HepG2 (cell line): ENCODE results near the gene GLCE. TPM values are rescaled to one million over a fixed set of nuclear protein-coding genes. Genes with fewer than 3 reads are reported as not detected.

Source experiments
- EZH2 ChIP-seq: conservative IDR thresholded peaks from 2 replicates; pipeline ENCODE4 v1.6.1; 2012; ENCODE audit warnings: mild to moderate bottlenecking, low read depth, low read length, moderate library complexity
- GABPB1 ChIP-seq: IDR thresholded peaks from 2 replicates; pipeline ENCODE4 v1.6.1; 2016; ENCODE audit warnings: mild to moderate bottlenecking, missing genetic modification reagents, moderate library complexity, missing compliant biosample characterization
- MTA1 ChIP-seq: sonication (generic); formaldehyde crosslinking; IDR thresholded peaks from 2 replicates; pipeline ENCODE4 v1.4.0; 2020; ENCODE audit warnings: missing genetic modification reagents, mild to moderate bottlenecking, borderline replicate concordance
- SMYD3 ChIP-seq: sonication (generic); formaldehyde crosslinking; IDR thresholded peaks from 2 replicates; pipeline ENCODE4 v1.8.1; 2023; ENCODE audit warnings: mild to moderate bottlenecking, missing genetic modification reagents
- ZFP36L1 ChIP-seq: sonication (generic); formaldehyde crosslinking; IDR thresholded peaks from 2 replicates; pipeline ENCODE4 v1.8.0; 2022; ENCODE audit warnings: mild to moderate bottlenecking, missing genetic modification reagents, moderate library complexity
- ZMYM4 ChIP-seq: sonication (generic); formaldehyde crosslinking; IDR thresholded peaks from 2 replicates; pipeline ENCODE4 v1.8.1; 2023; ENCODE audit warnings: mild to moderate bottlenecking, missing genetic modification reagents
- ZNF34 ChIP-seq: sonication (generic); formaldehyde crosslinking; IDR thresholded peaks from 2 replicates; pipeline ENCODE4 v1.4.0; 2020; ENCODE audit warnings: mild to moderate bottlenecking, missing genetic modification reagents, borderline replicate concordance
- ZNF775 ChIP-seq: sonication (generic); formaldehyde crosslinking; IDR thresholded peaks from 2 replicates; pipeline ENCODE4 v1.4.0; 2020; ENCODE audit warnings: missing genetic modification reagents, mild to moderate bottlenecking, moderate library complexity, borderline replicate concordance
- polyA plus RNA-seq, 8 experiments: library from polyadenylated mRNA; depleted of rRNA in 3 of 8; stranded (reverse) in 7 of 8; unstranded in 1 of 8; fragments of >200 nt; fragmentation: Illumina TruSeq in 4 of 8; extraction: Trizol in 4 of 8; gene quantifications; 2 replicates each; pipeline versions ENCODE4 v1.2.1 to v1.2.3, GENCODE V29; 2011 to 2016; ENCODE audit warnings: low read depth in 4 of 8, missing spikeins in 1 of 8, mixed read lengths in 1 of 8; ENCODE audit not compliant: insufficient read depth in 1 of 8
- total RNA-seq, 5 experiments: library from RNA; depleted of rRNA; stranded (reverse); fragments of >200 nt; fragmentation: Illumina TruSeq; extraction: Trizol; gene quantifications; 2 replicates each; pipeline ENCODE4 v1.2.3, GENCODE V29; 2016; ENCODE audit warnings: low read depth in 1 of 5
- TF ChIP-seq, protein P1 (sequence below), 2 experiments: fragments of 450-650 bp in 1 of 2; sonication (generic) in 1 of 2; formaldehyde crosslinking in 1 of 2; IDR thresholded peaks; 2 replicates each; pipeline versions ENCODE4 v1.6.1 to v1.8.0; 2016 to 2022; ENCODE audit warnings: antibody characterized with exemption in 1 of 2, mild to moderate bottlenecking in 1 of 2, missing genetic modification reagents in 1 of 2
- TF ChIP-seq, protein P2 (sequence below): sonication (generic); formaldehyde crosslinking; IDR thresholded peaks from 2 replicates; pipeline ENCODE4 v1.4.0; 2020; ENCODE audit warnings: missing genetic modification reagents, borderline replicate concordance
- TF ChIP-seq, protein P3 (sequence below): sonication (generic); formaldehyde crosslinking; IDR thresholded peaks from 2 replicates; pipeline ENCODE4 v1.8.0; 2023; ENCODE audit warnings: mild to moderate bottlenecking, missing genetic modification reagents
- TF ChIP-seq, protein P4 (sequence below): sonication (generic); formaldehyde crosslinking; IDR thresholded peaks from 2 replicates; pipeline ENCODE4 v1.5.1; 2020; ENCODE audit warnings: mild to moderate bottlenecking, missing genetic modification reagents, borderline replicate concordance

Gene GLCE
- total and polyA plus RNA-seq, 2 of the 13 experiments (the other 11 are each of a cell fraction or from before 2014, with no cell fraction given), result 12.9 to 23.4 TPM

DNA sequence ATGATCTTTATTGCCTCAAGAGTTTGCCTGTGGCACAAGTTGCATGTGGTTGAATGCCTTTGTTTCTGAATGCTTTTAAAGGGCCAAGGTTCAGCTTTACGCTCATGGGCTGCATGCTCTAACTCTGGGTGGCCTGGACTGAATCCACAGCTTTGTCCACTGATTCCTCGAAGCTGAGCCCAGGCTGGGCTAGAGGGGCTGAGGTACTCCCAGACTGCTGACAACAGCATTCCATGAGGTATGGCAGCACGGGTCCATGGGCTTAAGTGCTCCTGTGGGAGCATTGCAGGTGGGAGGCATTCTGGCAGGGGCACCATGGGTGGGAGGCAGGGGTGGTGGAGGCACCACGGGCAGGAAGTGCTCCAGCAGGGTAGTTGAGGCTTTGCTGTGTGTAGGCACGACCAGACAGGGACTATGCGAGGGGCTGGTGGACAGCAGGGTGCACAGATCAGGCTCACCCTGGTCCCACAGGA is 61.6 kb downstream of the GLCE start (continued):
- TF ChIP-seq, protein P1, sequence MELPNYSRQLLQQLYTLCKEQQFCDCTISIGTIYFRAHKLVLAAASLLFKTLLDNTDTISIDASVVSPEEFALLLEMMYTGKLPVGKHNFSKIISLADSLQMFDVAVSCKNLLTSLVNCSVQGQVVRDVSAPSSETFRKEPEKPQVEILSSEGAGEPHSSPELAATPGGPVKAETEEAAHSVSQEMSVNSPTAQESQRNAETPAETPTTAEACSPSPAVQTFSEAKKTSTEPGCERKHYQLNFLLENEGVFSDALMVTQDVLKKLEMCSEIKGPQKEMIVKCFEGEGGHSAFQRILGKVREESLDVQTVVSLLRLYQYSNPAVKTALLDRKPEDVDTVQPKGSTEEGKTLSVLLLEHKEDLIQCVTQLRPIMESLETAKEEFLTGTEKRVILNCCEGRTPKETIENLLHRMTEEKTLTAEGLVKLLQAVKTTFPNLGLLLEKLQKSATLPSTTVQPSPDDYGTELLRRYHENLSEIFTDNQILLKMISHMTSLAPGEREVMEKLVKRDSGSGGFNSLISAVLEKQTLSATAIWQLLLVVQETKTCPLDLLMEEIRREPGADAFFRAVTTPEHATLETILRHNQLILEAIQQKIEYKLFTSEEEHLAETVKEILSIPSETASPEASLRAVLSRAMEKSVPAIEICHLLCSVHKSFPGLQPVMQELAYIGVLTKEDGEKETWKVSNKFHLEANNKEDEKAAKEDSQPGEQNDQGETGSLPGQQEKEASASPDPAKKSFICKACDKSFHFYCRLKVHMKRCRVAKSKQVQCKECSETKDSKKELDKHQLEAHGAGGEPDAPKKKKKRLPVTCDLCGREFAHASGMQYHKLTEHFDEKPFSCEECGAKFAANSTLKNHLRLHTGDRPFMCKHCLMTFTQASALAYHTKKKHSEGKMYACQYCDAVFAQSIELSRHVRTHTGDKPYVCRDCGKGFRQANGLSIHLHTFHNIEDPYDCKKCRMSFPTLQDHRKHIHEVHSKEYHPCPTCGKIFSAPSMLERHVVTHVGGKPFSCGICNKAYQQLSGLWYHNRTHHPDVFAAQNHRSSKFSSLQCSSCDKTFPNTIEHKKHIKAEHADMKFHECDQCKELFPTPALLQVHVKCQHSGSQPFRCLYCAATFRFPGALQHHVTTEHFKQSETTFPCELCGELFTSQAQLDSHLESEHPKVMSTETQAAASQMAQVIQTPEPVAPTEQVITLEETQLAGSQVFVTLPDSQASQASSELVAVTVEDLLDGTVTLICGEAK (IDR thresholded peaks at IDR 0.05), result no peak
- TF ChIP-seq, protein P1 (CRISPR knock-in tag; IDR thresholded peaks at IDR 0.05), result peak; percentile 54; the same call in 1 of the 2 replicates
- TF ChIP-seq ZMYM4 (CRISPR knock-in tag) (peak; percentile 68), MTA1 (CRISPR knock-in tag) (peak; percentile 60; the same call in 1 of the 2 replicates), ZFP36L1 (CRISPR knock-in tag) (0 out of 2 replicates have a peak, but pooled peaks have one; percentile 57), GABPB1 (CRISPR knock-in tag) (no peak), ZNF34 (CRISPR knock-in tag) (no peak), SMYD3 (0 out of 2 replicates have a peak, but pooled peaks have one; percentile 65), EZH2 (no peak), ZNF775 (no peak)
- TF ChIP-seq, protein P2, sequence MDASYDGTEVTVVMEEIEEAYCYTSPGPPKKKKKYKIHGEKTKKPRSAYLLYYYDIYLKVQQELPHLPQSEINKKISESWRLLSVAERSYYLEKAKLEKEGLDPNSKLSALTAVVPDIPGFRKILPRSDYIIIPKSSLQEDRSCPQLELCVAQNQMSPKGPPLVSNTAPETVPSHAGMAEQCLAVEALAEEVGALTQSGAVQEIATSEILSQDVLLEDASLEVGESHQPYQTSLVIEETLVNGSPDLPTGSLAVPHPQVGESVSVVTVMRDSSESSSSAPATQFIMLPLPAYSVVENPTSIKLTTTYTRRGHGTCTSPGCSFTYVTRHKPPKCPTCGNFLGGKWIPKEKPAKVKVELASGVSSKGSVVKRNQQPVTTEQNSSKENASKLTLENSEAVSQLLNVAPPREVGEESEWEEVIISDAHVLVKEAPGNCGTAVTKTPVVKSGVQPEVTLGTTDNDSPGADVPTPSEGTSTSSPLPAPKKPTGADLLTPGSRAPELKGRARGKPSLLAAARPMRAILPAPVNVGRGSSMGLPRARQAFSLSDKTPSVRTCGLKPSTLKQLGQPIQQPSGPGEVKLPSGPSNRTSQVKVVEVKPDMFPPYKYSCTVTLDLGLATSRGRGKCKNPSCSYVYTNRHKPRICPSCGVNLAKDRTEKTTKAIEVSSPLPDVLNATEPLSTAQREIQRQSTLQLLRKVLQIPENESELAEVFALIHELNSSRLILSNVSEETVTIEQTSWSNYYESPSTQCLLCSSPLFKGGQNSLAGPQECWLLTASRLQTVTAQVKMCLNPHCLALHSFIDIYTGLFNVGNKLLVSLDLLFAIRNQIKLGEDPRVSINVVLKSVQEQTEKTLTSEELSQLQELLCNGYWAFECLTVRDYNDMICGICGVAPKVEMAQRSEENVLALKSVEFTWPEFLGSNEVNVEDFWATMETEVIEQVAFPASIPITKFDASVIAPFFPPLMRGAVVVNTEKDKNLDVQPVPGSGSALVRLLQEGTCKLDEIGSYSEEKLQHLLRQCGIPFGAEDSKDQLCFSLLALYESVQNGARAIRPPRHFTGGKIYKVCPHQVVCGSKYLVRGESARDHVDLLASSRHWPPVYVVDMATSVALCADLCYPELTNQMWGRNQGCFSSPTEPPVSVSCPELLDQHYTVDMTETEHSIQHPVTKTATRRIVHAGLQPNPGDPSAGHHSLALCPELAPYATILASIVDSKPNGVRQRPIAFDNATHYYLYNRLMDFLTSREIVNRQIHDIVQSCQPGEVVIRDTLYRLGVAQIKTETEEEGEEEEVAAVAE, result no peak
- TF ChIP-seq, protein P3, sequence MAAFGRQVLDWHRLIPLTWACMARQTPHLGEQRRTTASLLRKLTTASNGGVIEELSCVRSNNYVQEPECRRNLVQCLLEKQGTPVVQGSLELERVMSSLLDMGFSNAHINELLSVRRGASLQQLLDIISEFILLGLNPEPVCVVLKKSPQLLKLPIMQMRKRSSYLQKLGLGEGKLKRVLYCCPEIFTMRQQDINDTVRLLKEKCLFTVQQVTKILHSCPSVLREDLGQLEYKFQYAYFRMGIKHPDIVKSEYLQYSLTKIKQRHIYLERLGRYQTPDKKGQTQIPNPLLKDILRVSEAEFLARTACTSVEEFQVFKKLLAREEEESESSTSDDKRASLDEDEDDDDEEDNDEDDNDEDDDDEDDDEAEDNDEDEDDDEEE (CRISPR knock-in tag), result no peak
- TF ChIP-seq, protein P4, sequence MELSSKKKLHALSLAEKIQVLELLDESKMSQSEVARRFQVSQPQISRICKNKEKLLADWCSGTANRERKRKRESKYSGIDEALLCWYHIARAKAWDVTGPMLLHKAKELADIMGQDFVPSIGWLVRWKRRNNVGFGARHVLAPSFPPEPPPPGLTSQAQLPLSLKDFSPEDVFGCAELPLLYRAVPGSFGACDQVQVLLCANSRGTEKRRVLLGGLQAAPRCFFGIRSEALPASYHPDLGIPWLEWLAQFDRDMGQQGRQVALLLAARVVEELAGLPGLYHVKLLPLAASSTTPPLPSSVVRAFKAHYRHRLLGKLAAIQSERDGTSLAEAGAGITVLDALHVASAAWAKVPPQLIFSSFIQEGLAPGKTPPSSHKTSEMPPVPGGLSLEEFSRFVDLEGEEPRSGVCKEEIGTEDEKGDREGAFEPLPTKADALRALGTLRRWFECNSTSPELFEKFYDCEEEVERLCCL (CRISPR knock-in tag), result peak; percentile 29; the same call in 1 of the 2 replicates
